ENCODE measurements around the gene UBXN11. TPM values are rescaled to one million over a fixed set of nuclear protein-coding genes. Genes with fewer than 3 reads are reported as not detected.
A peak's percentile ranks its signal among the peaks of the same experiment; 100 is the strongest.

Gene UBXN11
- total RNA-seq, 1 donor from 2014 or later: 12.8 TPM

DNA sequence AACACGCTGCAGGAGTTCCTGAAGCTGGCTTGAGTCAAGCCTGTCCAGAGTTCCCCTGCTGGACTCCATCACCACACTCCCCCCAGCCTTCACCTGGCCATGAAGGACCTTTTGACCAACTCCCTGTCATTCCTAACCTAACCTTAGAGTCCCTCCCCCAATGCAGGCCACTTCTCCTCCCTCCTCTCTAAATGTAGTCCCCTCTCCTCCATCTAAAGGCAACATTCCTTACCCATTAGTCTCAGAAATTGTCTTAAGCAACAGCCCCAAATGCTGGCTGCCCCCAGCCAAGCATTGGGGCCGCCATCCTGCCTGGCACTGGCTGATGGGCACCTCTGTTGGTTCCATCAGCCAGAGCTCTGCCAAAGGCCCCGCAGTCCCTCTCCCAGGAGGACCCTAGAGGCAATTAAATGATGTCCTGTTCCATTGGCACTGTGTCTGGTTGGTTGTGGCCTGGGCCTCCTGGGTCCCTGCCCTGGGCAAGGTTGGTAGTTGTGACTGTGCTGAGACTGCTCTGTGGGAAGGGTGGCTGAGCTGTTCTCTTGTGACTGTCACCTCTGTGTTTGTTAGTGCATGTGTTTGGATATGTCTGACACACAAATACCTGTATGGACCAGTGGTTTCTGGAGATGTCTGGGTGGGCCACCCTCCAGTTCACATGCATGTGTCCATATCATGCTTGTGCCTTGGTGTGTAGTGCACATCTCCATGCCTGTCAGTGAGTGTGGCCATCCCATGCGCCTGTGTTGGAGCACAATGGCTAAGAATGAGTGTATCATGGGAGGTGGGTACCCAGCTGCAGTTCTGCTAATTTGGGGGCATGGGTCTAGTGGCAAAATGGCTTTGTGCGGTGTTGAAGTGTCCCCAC is 25.1 kb downstream of the UBXN11 start:
- FAIRE-seq (no peak), DNase-seq (ENCODE audit: low read depth) (no peak)
- H3K27ac Mint-ChIP-seq (ENCODE audit: unreplicated experiment): peak overlapping the region; percentile 55
- Histone ChIP-seq H3K27ac (ENCODE audit: low read depth, low read length) (peak overlapping the region; percentile 86), H3K36me3 (ENCODE audit: insufficient read depth, low read length) (peaks cover 16% of the 10 kb centered on the region), H2AFZ (ENCODE audit: low read depth, low read length) (no peak overlapping the region), H3K79me2 (ENCODE audit: insufficient read depth, low read length) (peaks cover 48% of the 10 kb centered on the region), H3K9ac (ENCODE audit: low read length) (peak overlapping the region; percentile 85), H3K9me3 (ENCODE audit: insufficient read depth, low read depth, low read length) (no peaks in the 10 kb centered on the region), H3K4me2 (ENCODE audit: low read length) (peak overlapping the region; percentile 97), H3K4me3 (ENCODE audit: insufficient read depth, low read depth, low read length) (peak overlapping the region; percentile 73), H4K20me1 (ENCODE audit: insufficient read depth, low read length) (peaks cover 46% of the 10 kb centered on the region), H3K27me3 (ENCODE audit: insufficient read depth, low read length) (no peaks in the 10 kb centered on the region), H3K4me1 (ENCODE audit: insufficient read depth, low read length) (peaks cover 77% of the 10 kb centered on the region)
- no peaks in the 10 kb centered on the region for H3K9me3 Mint-ChIP-seq (ENCODE audit: unreplicated experiment)
- TF ChIP-seq EZH2 (IDR thresholded peaks at IDR 0.05; ENCODE audit: insufficient read depth, low read length): no peak
- TF ChIP-seq, protein P1, sequence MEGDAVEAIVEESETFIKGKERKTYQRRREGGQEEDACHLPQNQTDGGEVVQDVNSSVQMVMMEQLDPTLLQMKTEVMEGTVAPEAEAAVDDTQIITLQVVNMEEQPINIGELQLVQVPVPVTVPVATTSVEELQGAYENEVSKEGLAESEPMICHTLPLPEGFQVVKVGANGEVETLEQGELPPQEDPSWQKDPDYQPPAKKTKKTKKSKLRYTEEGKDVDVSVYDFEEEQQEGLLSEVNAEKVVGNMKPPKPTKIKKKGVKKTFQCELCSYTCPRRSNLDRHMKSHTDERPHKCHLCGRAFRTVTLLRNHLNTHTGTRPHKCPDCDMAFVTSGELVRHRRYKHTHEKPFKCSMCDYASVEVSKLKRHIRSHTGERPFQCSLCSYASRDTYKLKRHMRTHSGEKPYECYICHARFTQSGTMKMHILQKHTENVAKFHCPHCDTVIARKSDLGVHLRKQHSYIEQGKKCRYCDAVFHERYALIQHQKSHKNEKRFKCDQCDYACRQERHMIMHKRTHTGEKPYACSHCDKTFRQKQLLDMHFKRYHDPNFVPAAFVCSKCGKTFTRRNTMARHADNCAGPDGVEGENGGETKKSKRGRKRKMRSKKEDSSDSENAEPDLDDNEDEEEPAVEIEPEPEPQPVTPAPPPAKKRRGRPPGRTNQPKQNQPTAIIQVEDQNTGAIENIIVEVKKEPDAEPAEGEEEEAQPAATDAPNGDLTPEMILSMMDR (IDR thresholded peaks at IDR 0.05; ENCODE audit: insufficient read depth, low read depth, low read length): no peak
- H3K27me3 Mint-ChIP-seq (ENCODE audit: low read depth, unreplicated experiment): no peaks in the 10 kb centered on the region
- H3K36me3 Mint-ChIP-seq (ENCODE audit: low read depth, unreplicated experiment): peaks cover 11% of the 10 kb centered on the region
- peaks cover 59% of the 10 kb centered on the region for H3K4me1 Mint-ChIP-seq (ENCODE audit: low read depth, unreplicated experiment)
- peak overlapping the region; percentile 89 for H3K4me3 Mint-ChIP-seq (ENCODE audit: unreplicated experiment)

DNA sequence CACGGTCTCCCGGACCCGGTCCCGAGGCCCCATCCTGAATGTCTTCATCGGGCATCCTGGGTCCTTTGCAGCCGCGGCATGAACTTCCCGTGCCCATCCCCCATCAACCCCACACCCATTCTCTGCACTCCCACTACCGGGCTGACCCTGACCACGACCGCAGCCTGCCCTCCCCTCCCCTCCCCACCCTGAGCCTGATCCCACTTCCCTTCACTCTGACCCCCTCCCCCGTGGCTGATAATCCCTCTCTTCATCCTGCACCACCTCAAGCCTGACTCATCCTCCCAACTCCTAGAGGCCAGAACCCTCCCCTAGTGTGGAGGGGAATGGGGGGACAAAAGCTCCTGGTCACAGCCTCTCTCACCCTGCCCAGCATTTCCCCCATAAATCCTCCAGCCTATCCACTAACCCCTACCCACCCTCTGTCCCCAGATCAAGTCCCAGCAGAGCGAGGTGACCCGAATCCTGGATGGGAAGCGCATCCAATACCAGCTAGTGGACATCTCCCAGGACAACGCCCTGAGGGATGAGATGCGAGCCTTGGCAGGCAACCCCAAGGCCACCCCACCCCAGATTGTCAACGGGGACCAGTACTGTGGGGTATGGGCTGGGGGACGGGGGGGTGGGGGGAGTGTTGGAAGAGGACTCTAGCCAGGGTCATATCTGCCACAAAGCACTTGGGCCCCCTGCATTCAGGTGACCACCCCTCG is 25.9 kb downstream of the UBXN11 start:
- Mint-ChIP-seq H3K36me3 (ENCODE audit: low read depth, unreplicated experiment) (peaks cover 11% of the 10 kb centered on the region), H3K4me1 (ENCODE audit: low read depth, unreplicated experiment) (peaks cover 67% of the 10 kb centered on the region)

More for the DNA sequence above, 25.9 kb downstream of the UBXN11 start:
- Histone ChIP-seq H3K4me2 (ENCODE audit: low read length) (peak overlapping the region; percentile 97), H4K20me1 (ENCODE audit: insufficient read depth, low read length) (peaks cover 46% of the 10 kb centered on the region), H3K79me2 (ENCODE audit: insufficient read depth, low read length) (peaks cover 48% of the 10 kb centered on the region), H3K36me3 (ENCODE audit: insufficient read depth, low read length) (peaks cover 16% of the 10 kb centered on the region), H3K9me3 (ENCODE audit: insufficient read depth, low read depth, low read length) (no peaks in the 10 kb centered on the region), H3K4me3 (ENCODE audit: insufficient read depth, low read depth, low read length) (peak overlapping the region; percentile 73), H3K9ac (ENCODE audit: low read length) (peak overlapping the region; percentile 85), H3K27ac (ENCODE audit: low read depth, low read length) (peak overlapping the region; percentile 86), H3K27me3 (ENCODE audit: insufficient read depth, low read length) (no peaks in the 10 kb centered on the region), H2AFZ (ENCODE audit: low read depth, low read length) (no peak overlapping the region), H3K4me1 (ENCODE audit: insufficient read depth, low read length) (peaks cover 86% of the 10 kb centered on the region)
- no peaks in the 10 kb centered on the region for H3K27me3 Mint-ChIP-seq (ENCODE audit: low read depth, unreplicated experiment)
- H3K9me3 Mint-ChIP-seq (ENCODE audit: unreplicated experiment): no peaks in the 10 kb centered on the region
- TF ChIP-seq, protein P1 (IDR thresholded peaks at IDR 0.05; ENCODE audit: insufficient read depth, low read depth, low read length): no peak
- no peak for TF ChIP-seq EZH2 (IDR thresholded peaks at IDR 0.05; ENCODE audit: insufficient read depth, low read length)
- DNase-seq (ENCODE audit: low read depth) (peak; percentile 38), FAIRE-seq (no peak)
- H3K4me3 Mint-ChIP-seq (ENCODE audit: unreplicated experiment): peak overlapping the region; percentile 89
- H3K27ac Mint-ChIP-seq (ENCODE audit: unreplicated experiment): peak overlapping the region; percentile 75

All from astrocyte (in vitro differentiated cells and primary cell).